Liver (tissue), 9 donors: ENCODE data around the gene GPR152. TPM values are rescaled to one million over a fixed set of nuclear protein-coding genes. Genes with fewer than 3 reads are reported as not detected.
A peak's percentile ranks its signal among the peaks of the same experiment; 100 is the strongest.

Experiments
- DNase-seq: peaks from one replicate; pipeline ENCODE4 v3.0.0-alpha.2; 2017; ENCODE audit warnings: low spot score
- H3K27ac ChIP-seq, 2 donors: one replicate each; pipeline ENCODE4 v1.7.0; 2013; ENCODE audit warnings: inconsistent platforms in 2 of 2, low read length in 2 of 2, control low read depth in 1 of 2, low read depth in 1 of 2, mild to moderate bottlenecking in 1 of 2
- H3K27me3 ChIP-seq, 4 donors: one replicate each; pipeline versions ENCODE4 v1.6.1 to v1.7.0; 2013; ENCODE audit warnings: low read length in 3 of 4, inconsistent platforms in 1 of 4, mild to moderate bottlenecking in 1 of 4, moderate library complexity in 1 of 4; ENCODE audit not compliant: control insufficient read depth in 4 of 4, insufficient read depth in 4 of 4
- H3K36me3 ChIP-seq, 4 donors: one replicate each; pipeline versions ENCODE4 v1.6.1 to v1.7.0; 2013; ENCODE audit warnings: low read length in 3 of 4, mild to moderate bottlenecking in 3 of 4, low read depth in 1 of 4, moderate library complexity in 1 of 4; ENCODE audit not compliant: control insufficient read depth in 4 of 4, insufficient read depth in 3 of 4
- H3K4me1 ChIP-seq, 4 donors: one replicate each; pipeline versions ENCODE4 v1.6.1 to v1.7.0; 2013; ENCODE audit warnings: low read length in 3 of 4, mild to moderate bottlenecking in 3 of 4, moderate library complexity in 1 of 4; ENCODE audit not compliant: control insufficient read depth in 4 of 4, insufficient read depth in 4 of 4
- H3K4me3 ChIP-seq, 3 donors: one replicate each; pipeline versions ENCODE4 v1.6.1 to v1.7.0; 2013; ENCODE audit warnings: low read length in 3 of 3, control low read depth in 1 of 3, low read depth in 1 of 3, mild to moderate bottlenecking in 1 of 3
- H3K9ac ChIP-seq, 2 donors: one replicate each; pipeline ENCODE4 v1.7.0; 2013; ENCODE audit warnings: low read length in 2 of 2, mild to moderate bottlenecking in 2 of 2, moderate library complexity in 2 of 2, control low read depth in 1 of 2, low read depth in 1 of 2
- H3K9me3 ChIP-seq, 4 donors: one replicate each; pipeline versions ENCODE4 v1.6.1 to v1.7.0; 2013; ENCODE audit warnings: low read length in 3 of 4; ENCODE audit not compliant: control insufficient read depth in 4 of 4
- FOXA1 ChIP-seq: IDR thresholded peaks from 2 replicates; pipeline ENCODE4 v1.6.1; 2016; ENCODE audit warnings: antibody characterized with exemption
- FOXA2 ChIP-seq: IDR thresholded peaks from 2 replicates; pipeline ENCODE4 v1.6.1; 2016; ENCODE audit warnings: antibody characterized with exemption
- GABPA ChIP-seq, 2 donors: IDR thresholded peaks in 1 of 2; conservative IDR thresholded peaks in 1 of 2; 2 replicates each; pipeline ENCODE4 v1.6.1; 2016; ENCODE audit warnings: antibody characterized with exemption in 2 of 2, mild to moderate bottlenecking in 1 of 2, moderate library complexity in 1 of 2
- HNF4A ChIP-seq, 2 donors: conservative IDR thresholded peaks; 2 replicates each; pipeline ENCODE4 v1.6.1; 2016; ENCODE audit warnings: antibody characterized with exemption in 2 of 2, mild to moderate bottlenecking in 2 of 2
- HNF4G ChIP-seq: IDR thresholded peaks from 2 replicates; pipeline ENCODE4 v1.6.1; 2016; ENCODE audit warnings: antibody characterized with exemption
- JUND ChIP-seq, 2 donors: IDR thresholded peaks; 2 replicates each; pipeline ENCODE4 v1.6.1; 2016; ENCODE audit warnings: antibody characterized with exemption in 2 of 2
- NR2F2 ChIP-seq: IDR thresholded peaks from 2 replicates; pipeline ENCODE4 v1.6.1; 2016; ENCODE audit warnings: antibody characterized with exemption
- RAD21 ChIP-seq, 2 donors: IDR thresholded peaks; 2 replicates each; pipeline ENCODE4 v1.6.1; 2016; ENCODE audit warnings: antibody characterized with exemption in 2 of 2, mild to moderate bottlenecking in 2 of 2
- RXRA ChIP-seq, 2 donors: IDR thresholded peaks; 2 replicates each; pipeline ENCODE4 v1.6.1; 2017 to 2018; ENCODE audit warnings: antibody characterized with exemption in 2 of 2, mild to moderate bottlenecking in 1 of 2
- SP1 ChIP-seq: IDR thresholded peaks from 2 replicates; pipeline ENCODE4 v1.6.1; 2018; ENCODE audit warnings: antibody characterized with exemption, mild to moderate bottlenecking
- TAF1 ChIP-seq: conservative IDR thresholded peaks from 2 replicates; pipeline ENCODE4 v1.6.1; 2016; ENCODE audit warnings: antibody characterized with exemption, mild to moderate bottlenecking
- YY1 ChIP-seq: IDR thresholded peaks from 2 replicates; pipeline ENCODE4 v1.6.1; 2016; ENCODE audit warnings: antibody characterized with exemption, mild to moderate bottlenecking
- ZBTB33 ChIP-seq: IDR thresholded peaks from 2 replicates; pipeline ENCODE4 v1.6.1; 2016; ENCODE audit warnings: antibody characterized with exemption
- WGBS: extraction: QIAGEN DNeasy Blood & Tissue Kit; methylation state at CpG from one replicate; pipeline ENCODE4 v1.1.7; 2013; 5-methylcytosine and 5-hydroxymethylcytosine counted together
- polyA plus RNA-seq, 2 donors: library from polyadenylated mRNA; stranded (reverse) in 1 of 2; unstranded in 1 of 2; fragments of 200-250 nt in 1 of 2; fragments of >200 nt in 1 of 2; fragmentation: Nextera tagmentation in 1 of 2; extraction: Ambion mirVana in 1 of 2; gene quantifications; one replicate each; pipeline versions ENCODE4 v1.2.1 to v1.2.3, GENCODE V29; 2013 to 2015
- total RNA-seq, 2 donors: library from RNA; depleted of rRNA; stranded (reverse); fragments of >200 nt; gene quantifications; one replicate each; pipeline ENCODE4 v1.2.3, GENCODE V29; 2014
- TF ChIP-seq, protein P1 (sequence below): fragments of 150-350 bp; IDR thresholded peaks from 2 replicates; pipeline ENCODE4 v1.5.1; 2017; ENCODE audit warnings: improper control_type of control experiment, low read depth, low read length; ENCODE audit not compliant: missing input control
- TF ChIP-seq, protein P2 (sequence below): IDR thresholded peaks from 2 replicates; pipeline ENCODE4 v1.6.1; 2016; ENCODE audit warnings: antibody characterized with exemption
- donor health status: healthy.
- donor health status: healthy.
- donor health status: healthy.
- donor health status: healthy.
- donor health status: healthy.

Gene GPR152
- total and polyA plus RNA-seq, 4 donors = not detected

GRCh38 chr11:67448220-67448609 lies 4.3 kb downstream of the GPR152 start (continued):
- peak in 1 of 2 donors; percentile 42 for TF ChIP-seq GABPA (IDR thresholded peaks at IDR 0.05 in 1 of 2, conservative IDR thresholded peaks at IDR 0.05 in 1 of 2)
- peak; percentile 52 to 58 for TF ChIP-seq RXRA (IDR thresholded peaks at IDR 0.05)
- TF ChIP-seq ZBTB33 = no peak

DNA sequence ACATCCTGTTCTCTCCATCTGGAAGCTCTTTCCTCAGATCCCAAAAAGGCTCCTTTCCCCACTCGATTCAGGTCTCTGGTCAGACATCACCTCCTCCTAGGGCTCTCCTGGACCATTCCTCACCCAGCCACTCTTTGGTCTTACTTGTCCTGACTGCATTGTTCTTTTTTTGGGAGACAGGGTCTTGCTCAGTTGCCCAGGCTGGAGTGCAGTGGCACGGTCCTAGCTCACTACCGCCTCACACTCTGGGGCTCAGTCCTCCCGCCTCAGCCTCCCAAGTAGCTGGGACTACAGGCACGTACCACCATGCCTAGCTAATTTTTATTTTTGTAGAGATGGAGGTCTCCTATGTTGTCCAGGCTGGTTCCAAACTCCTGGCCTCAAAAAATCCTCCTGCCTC lies 7.0 kb downstream of the GPR152 start:
- H3K4me1 ChIP-seq = peaks cover 4 to 27% (median 15%) of the 10 kb centered on the region in 4 donors
- H3K27me3 ChIP-seq = no peaks in the 10 kb centered on the region
- H3K27ac ChIP-seq = no peak overlapping the region
- TF ChIP-seq, protein P1, sequence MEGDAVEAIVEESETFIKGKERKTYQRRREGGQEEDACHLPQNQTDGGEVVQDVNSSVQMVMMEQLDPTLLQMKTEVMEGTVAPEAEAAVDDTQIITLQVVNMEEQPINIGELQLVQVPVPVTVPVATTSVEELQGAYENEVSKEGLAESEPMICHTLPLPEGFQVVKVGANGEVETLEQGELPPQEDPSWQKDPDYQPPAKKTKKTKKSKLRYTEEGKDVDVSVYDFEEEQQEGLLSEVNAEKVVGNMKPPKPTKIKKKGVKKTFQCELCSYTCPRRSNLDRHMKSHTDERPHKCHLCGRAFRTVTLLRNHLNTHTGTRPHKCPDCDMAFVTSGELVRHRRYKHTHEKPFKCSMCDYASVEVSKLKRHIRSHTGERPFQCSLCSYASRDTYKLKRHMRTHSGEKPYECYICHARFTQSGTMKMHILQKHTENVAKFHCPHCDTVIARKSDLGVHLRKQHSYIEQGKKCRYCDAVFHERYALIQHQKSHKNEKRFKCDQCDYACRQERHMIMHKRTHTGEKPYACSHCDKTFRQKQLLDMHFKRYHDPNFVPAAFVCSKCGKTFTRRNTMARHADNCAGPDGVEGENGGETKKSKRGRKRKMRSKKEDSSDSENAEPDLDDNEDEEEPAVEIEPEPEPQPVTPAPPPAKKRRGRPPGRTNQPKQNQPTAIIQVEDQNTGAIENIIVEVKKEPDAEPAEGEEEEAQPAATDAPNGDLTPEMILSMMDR = no peak
- no peak for TF ChIP-seq FOXA1
- no peak for TF ChIP-seq HNF4A (conservative IDR thresholded peaks at IDR 0.05)
- TF ChIP-seq RAD21 (IDR thresholded peaks at IDR 0.05) = no peak
- no peak for TF ChIP-seq TAF1
- no peak for TF ChIP-seq HNF4G
- no peak for TF ChIP-seq ZBTB33
- TF ChIP-seq, protein P2, sequence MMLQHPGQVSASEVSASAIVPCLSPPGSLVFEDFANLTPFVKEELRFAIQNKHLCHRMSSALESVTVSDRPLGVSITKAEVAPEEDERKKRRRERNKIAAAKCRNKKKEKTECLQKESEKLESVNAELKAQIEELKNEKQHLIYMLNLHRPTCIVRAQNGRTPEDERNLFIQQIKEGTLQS = no peak
- no peak for TF ChIP-seq YY1
- TF ChIP-seq RXRA (IDR thresholded peaks at IDR 0.05) = no peak
- no peak for TF ChIP-seq FOXA2
- no peaks in the 10 kb centered on the region for H3K9me3 ChIP-seq
- H3K36me3 ChIP-seq = no peaks in the 10 kb centered on the region
- H3K4me3 ChIP-seq = no peak overlapping the region
- 81% methylated on average over 5 of the region's 5 CpGs for WGBS
- no peak for DNase-seq
- no peak overlapping the region for H3K9ac ChIP-seq

DNA sequence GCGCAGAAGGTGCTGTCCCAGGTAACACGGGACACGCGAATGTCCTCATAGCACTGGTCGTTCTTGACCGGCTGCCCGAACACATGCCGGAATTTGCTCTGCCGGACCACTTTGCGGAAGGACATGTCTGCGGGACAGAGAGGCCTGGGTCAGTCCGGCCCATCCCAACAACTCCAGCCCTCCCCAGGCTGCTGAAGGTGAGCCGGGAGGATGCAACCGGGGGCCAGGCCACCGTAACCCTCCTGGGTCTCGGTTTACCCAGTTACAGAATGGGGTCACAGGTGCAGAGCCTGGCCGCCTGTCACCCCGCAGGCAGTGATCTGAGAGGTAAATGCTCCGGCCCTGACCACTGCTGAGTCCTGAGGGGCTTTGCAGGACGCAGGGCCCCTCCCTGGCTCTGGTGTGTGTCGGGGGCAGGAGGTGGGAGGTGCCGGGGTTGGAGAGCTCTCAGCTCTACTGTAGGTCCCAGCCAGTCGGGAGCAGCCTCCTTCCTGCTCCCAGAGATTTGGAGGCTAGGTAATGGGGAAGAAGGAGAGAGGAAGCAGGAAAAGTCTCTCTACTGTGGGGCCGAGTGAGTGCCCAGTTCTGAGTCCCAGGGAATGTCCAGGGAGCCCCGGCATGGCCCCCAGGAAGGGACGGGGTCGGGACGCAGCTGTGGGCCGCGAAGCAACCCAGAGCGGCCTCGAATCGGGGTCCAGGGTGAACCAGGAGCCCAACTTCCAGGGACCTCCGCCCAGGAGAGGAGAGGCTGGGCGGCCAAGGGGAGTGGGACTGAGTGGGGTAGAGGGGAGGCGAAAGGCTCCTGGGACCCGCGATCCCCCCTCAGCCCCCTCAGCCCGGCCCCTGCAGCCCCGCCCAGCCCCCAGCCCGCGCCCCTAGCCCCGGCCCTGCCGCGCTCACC lies 9.8 kb downstream of the GPR152 start:
- peaks cover 0 to 6% (median 0%) of the 10 kb centered on the region in 4 donors for H3K36me3 ChIP-seq
- H3K4me1 ChIP-seq = peaks cover 4 to 24% (median 13%) of the 10 kb centered on the region in 4 donors
- WGBS = 37% methylated on average over 45 of the region's 45 CpGs
- H3K27ac ChIP-seq = peak overlapping the region; percentile 68 to 81
- no peak for DNase-seq
- no peaks in the 10 kb centered on the region for H3K27me3 ChIP-seq
- H3K4me3 ChIP-seq = peak overlapping the region in 2 of 3 donors; percentile 72 to 81
- H3K9me3 ChIP-seq = no peaks in the 10 kb centered on the region
- H3K9ac ChIP-seq = peak overlapping the region in 1 of 2 donors; percentile 50
- no peak for TF ChIP-seq HNF4G
- TF ChIP-seq, protein P1 = no peak
- no peak for TF ChIP-seq TAF1
- TF ChIP-seq HNF4A (conservative IDR thresholded peaks at IDR 0.05) = no peak
- TF ChIP-seq NR2F2 = no peak
- TF ChIP-seq SP1 = no peak
- TF ChIP-seq, protein P2 = no peak
- TF ChIP-seq GABPA (IDR thresholded peaks at IDR 0.05 in 1 of 2, conservative IDR thresholded peaks at IDR 0.05 in 1 of 2) = no peak
- no peak for TF ChIP-seq JUND (IDR thresholded peaks at IDR 0.05)
